ENCODE data around the gene NFATC2IP. TPM values are rescaled to one million over a fixed set of nuclear protein-coding genes. Genes with fewer than 3 reads are reported as not detected.

NFATC2IP gene
- total and polyA plus RNA-seq, 2 of the 13 experiments (the other 11 are each of a cell fraction or from before 2014, with no cell fraction given) = 32.1 to 48.5 TPM

GRCh38 chr16:28950648-28951409, at the start of gene NFATC2IP (continued):
- TF ChIP-seq ZNF547 (CRISPR knock-in tag; IDR thresholded peaks at IDR 0.05) = no peak; the same call in 1 of the 2 replicates
- peak; percentile 16; the same call in 1 of the 2 replicates for TF ChIP-seq HOMEZ (CRISPR knock-in tag; IDR thresholded peaks at IDR 0.05; ENCODE audit: low read depth)
- TF ChIP-seq RELA (CRISPR knock-in tag; IDR thresholded peaks at IDR 0.05) = no peak
- TF ChIP-seq ZNF264 (CRISPR knock-in tag; IDR thresholded peaks at IDR 0.05) = no peak
- 0 out of 2 replicates have a peak, but pooled peaks have one; percentile 61 for TF ChIP-seq HNRNPL (IDR thresholded peaks at IDR 0.05; ENCODE audit: low read depth, low read length)
- no peak for TF ChIP-seq NR0B2 (CRISPR knock-in tag; IDR thresholded peaks at IDR 0.05)
- TF ChIP-seq CBX2 (IDR thresholded peaks at IDR 0.05; ENCODE audit: low read depth, low read length) = no peak
- TF ChIP-seq CBX2 (CRISPR knock-in tag; IDR thresholded peaks at IDR 0.05; ENCODE audit: low read depth) = no peak
- no peak for TF ChIP-seq TEAD2 (CRISPR knock-in tag; IDR thresholded peaks at IDR 0.05)
- TF ChIP-seq MAFF (IDR thresholded peaks at IDR 0.05; ENCODE audit: low read depth, low read length) = peak; percentile 6; the same call in 1 of the 2 replicates
- peak; percentile 95 for TF ChIP-seq SAP130 (CRISPR knock-in tag; IDR thresholded peaks at IDR 0.05; ENCODE audit: low read depth)
- no peak for TF ChIP-seq ONECUT2 (CRISPR knock-in tag; IDR thresholded peaks at IDR 0.05)
- no peak for TF ChIP-seq BRF2 (CRISPR knock-in tag; IDR thresholded peaks at IDR 0.05)
- 0 out of 2 replicates have a peak, but pooled peaks have one; percentile 20 for TF ChIP-seq NR1H2 (CRISPR knock-in tag; IDR thresholded peaks at IDR 0.05; ENCODE audit: borderline replicate concordance, low read depth)
- TF ChIP-seq ZNF335 (CRISPR knock-in tag; IDR thresholded peaks at IDR 0.05) = no peak; the same call in 1 of the 2 replicates
- TF ChIP-seq POLR2A (IDR thresholded peaks at IDR 0.05; ENCODE audit: insufficient read depth in 1 of 2, low read depth in 2 of 2, low read length in 2 of 2) = peak; percentile 63 to 89
- TF ChIP-seq ZNF703 (CRISPR knock-in tag; IDR thresholded peaks at IDR 0.05; ENCODE audit: borderline replicate concordance) = no peak
- TF ChIP-seq HES4 (CRISPR knock-in tag; IDR thresholded peaks at IDR 0.05; ENCODE audit: borderline replicate concordance) = peak; percentile 78; the same call in 1 of the 2 replicates
- TF ChIP-seq SRSF4 (IDR thresholded peaks at IDR 0.05; ENCODE audit: low read depth, low read length, poor library complexity, severe bottlenecking) = no peak
- TF ChIP-seq ASH2L (IDR thresholded peaks at IDR 0.05; ENCODE audit: insufficient read length, low read depth, low read length) = peak; percentile 87
- TF ChIP-seq NFYC (CRISPR knock-in tag; IDR thresholded peaks at IDR 0.05) = peak; percentile 97
- no peak for TF ChIP-seq CEBPG (CRISPR knock-in tag; IDR thresholded peaks at IDR 0.05)
- peak; percentile 88; the same call in 1 of the 2 replicates for TF ChIP-seq TOPORS (CRISPR knock-in tag; IDR thresholded peaks at IDR 0.05)
- TF ChIP-seq ZNF160 (CRISPR knock-in tag; IDR thresholded peaks at IDR 0.05) = no peak
- TF ChIP-seq TAF15 (IDR thresholded peaks at IDR 0.05; ENCODE audit: low read depth, low read length, poor library complexity, severe bottlenecking) = no peak
- TF ChIP-seq ZNF225 (CRISPR knock-in tag; IDR thresholded peaks at IDR 0.05) = no peak
- TF ChIP-seq SPEN (CRISPR knock-in tag; IDR thresholded peaks at IDR 0.05; ENCODE audit: low read depth) = peak; percentile 72
- no peak for TF ChIP-seq ZNF816 (CRISPR knock-in tag; IDR thresholded peaks at IDR 0.05; ENCODE audit: borderline replicate concordance)
- TF ChIP-seq YEATS4 (CRISPR knock-in tag; IDR thresholded peaks at IDR 0.05; ENCODE audit: borderline replicate concordance) = peak; percentile 80
- no peak for TF ChIP-seq LCORL (IDR thresholded peaks at IDR 0.05)
- TF ChIP-seq LCORL (CRISPR knock-in tag; IDR thresholded peaks at IDR 0.05) = peak; percentile 80

Measured in HepG2 (cell line).